GM18873 (cell line): ENCODE data around the gene PATJ.
"Not testable (repeated sequence)": the region's sequence is repeated elsewhere in the genome, so short reads cannot be mapped to it uniquely, and the experiment has no call there.

ENCODE experiments used
- ATAC-seq: cut with Tn5 transposase; IDR thresholded peaks from one replicate; pipeline ENCODE4 v1.9.1; 2021; ENCODE audit warnings: mild to moderate bottlenecking, moderate library complexity, moderate number of reproducible peaks; ENCODE audit not compliant: unreplicated experiment, low FRiP score

The PATJ gene

GRCh38 chr1:61873994-61874393 is 131.7 kb downstream of the PATJ start:
- no peak for ATAC-seq

GRCh38 chr1:61875198-61875597 is 132.9 kb downstream of the PATJ start:
- no peak for ATAC-seq

- ATAC-seq: not testable (repeated sequence)
These were observed 137.7 kb downstream of the PATJ start for GRCh38 chr1:61879887-61880474.

GRCh38 chr1:61887076-61887867 is 145.0 kb downstream of the PATJ start:
- no peak for ATAC-seq

GRCh38 chr1:61887931-61888564 is 145.8 kb downstream of the PATJ start:
- no peak for ATAC-seq

GRCh38 chr1:61888808-61889207 is 146.5 kb downstream of the PATJ start:
- no peak for ATAC-seq

- not testable (repeated sequence) for ATAC-seq
These were observed 148.2 kb downstream of the PATJ start for GRCh38 chr1:61890435-61890834.

- no peak for ATAC-seq
These were observed 150.7 kb downstream of the PATJ start for GRCh38 chr1:61892977-61893376.

GRCh38 chr1:61894296-61894695 is 152.0 kb downstream of the PATJ start:
- ATAC-seq: not testable (repeated sequence)

GRCh38 chr1:61895175-61895574 is 152.9 kb downstream of the PATJ start:
- no peak for ATAC-seq

- no peak for ATAC-seq
These were observed 156.4 kb downstream of the PATJ start for GRCh38 chr1:61898658-61899057.

GRCh38 chr1:61904354-61904753 is 162.1 kb downstream of the PATJ start:
- no peak for ATAC-seq

GRCh38 chr1:61907102-61907501 is 164.8 kb downstream of the PATJ start:
- no peak for ATAC-seq

GRCh38 chr1:61910035-61910434 is 167.8 kb downstream of the PATJ start:
- no peak for ATAC-seq

- no peak for ATAC-seq
These were observed 172.7 kb downstream of the PATJ start for GRCh38 chr1:61914823-61915482.

GRCh38 chr1:61921435-61921834 is 179.2 kb downstream of the PATJ start:
- no peak for ATAC-seq

GRCh38 chr1:61922950-61923480 is 180.7 kb downstream of the PATJ start:
- ATAC-seq: no peak

GRCh38 chr1:61925591-61926298 is 183.5 kb downstream of the PATJ start:
- ATAC-seq: no peak

GRCh38 chr1:61926597-61926996 is 184.3 kb downstream of the PATJ start:
- no peak for ATAC-seq

GRCh38 chr1:61930116-61930645 is 187.9 kb downstream of the PATJ start:
- ATAC-seq: no peak
